Smooth muscle cell (in vitro differentiated cells): ENCODE data around the gene ADAM12. TPM values are rescaled to one million over a fixed set of nuclear protein-coding genes. Genes with fewer than 3 reads are reported as not detected.
A peak's percentile ranks its signal among the peaks of the same experiment; 100 is the strongest.

Experiments used
- DNase-seq: peaks from one replicate; lab custom pipeline; 2025; ENCODE audit not compliant: unreplicated experiment; lab: John Stamatoyannopoulos, UW
- H2AFZ ChIP-seq: fragments of 200-600 bp; sonication (generic); 2 replicates; pipeline ENCODE4 v1.6.0; 2016; ENCODE audit warnings: antibody characterized with exemption, low read depth, mild to moderate bottlenecking
- H3F3A ChIP-seq: fragments of 200-600 bp; sonication (generic); 2 replicates; pipeline ENCODE4 v1.6.0; 2017; ENCODE audit warnings: antibody characterized with exemption, low read depth
- H3K27ac ChIP-seq: fragments of 200-600 bp; sonication (generic); 2 replicates; pipeline ENCODE4 v1.5.1; 2016; ENCODE audit warnings: low read depth, mild to moderate bottlenecking
- H3K27me3 ChIP-seq: fragments of 200-600 bp; sonication (generic); 2 replicates; pipeline ENCODE4 v1.6.1; 2016; ENCODE audit warnings: low read depth, mild to moderate bottlenecking
- H3K36me3 ChIP-seq: fragments of 200-600 bp; sonication (generic); 2 replicates; pipeline ENCODE4 v1.5.1; 2016; ENCODE audit warnings: low read depth
- H3K4me1 ChIP-seq: fragments of 200-600 bp; sonication (generic); 2 replicates; pipeline ENCODE4 v1.5.1; 2016; ENCODE audit warnings: low read depth
- H3K4me2 ChIP-seq: fragments of 200-600 bp; sonication (generic); 2 replicates; pipeline ENCODE4 v1.6.0; 2016; ENCODE audit warnings: mild to moderate bottlenecking
- H3K4me3 ChIP-seq: fragments of 200-600 bp; sonication (generic); 2 replicates; pipeline ENCODE4 v1.5.1; 2016; ENCODE audit warnings: mild to moderate bottlenecking
- H3K79me2 ChIP-seq: fragments of 200-600 bp; sonication (generic); 2 replicates; pipeline ENCODE4 v1.6.0; 2016; ENCODE audit warnings: low read depth, mild to moderate bottlenecking
- H3K9ac ChIP-seq: fragments of 200-600 bp; sonication (generic); 2 replicates; pipeline ENCODE4 v1.6.0; 2016; ENCODE audit warnings: low read depth
- H3K9me3 ChIP-seq: fragments of 200-600 bp; sonication (generic); replicated peaks from 2 replicates; pipeline ENCODE4 v1.5.1; 2016; ENCODE audit warnings: low read depth
- H4K20me1 ChIP-seq: fragments of 200-600 bp; sonication (generic); 2 replicates; pipeline ENCODE4 v1.6.0; 2016; ENCODE audit warnings: low read depth
- CTCF ChIP-seq: fragments of 200-600 bp; sonication (generic); IDR thresholded peaks from 2 replicates; pipeline ENCODE4 v1.5.1; 2017; ENCODE audit warnings: borderline replicate concordance, mild to moderate bottlenecking, antibody characterized with exemption; ENCODE audit not compliant: insufficient read depth, poor library complexity, severe bottlenecking
- WGBS: methylation state at CpG from one replicate; pipeline ENCODE4 v1.1.7; 2016; ENCODE audit warnings: low lambda C conversion rate; 5-methylcytosine and 5-hydroxymethylcytosine counted together
- polyA plus RNA-seq: library from polyadenylated mRNA; unstranded; fragments of >200 nt; fragmentation: Nextera tagmentation; extraction: Ambion mirVana; gene quantifications from 2 replicates; pipeline ENCODE4 v1.2.1, GENCODE V29; 2016
- total RNA-seq: library from RNA; depleted of rRNA; stranded (reverse); fragments of >200 nt; gene quantifications from 2 replicates; pipeline ENCODE4 v1.2.3, GENCODE V29; 2014

Gene ADAM12
- total and polyA plus RNA-seq, 2 experiments from 2014 or later = 40.0 to 54.3 TPM

GRCh38 chr10:126423732-126424491 is 35.6 kb upstream of the ADAM12 start:
- no peak overlapping the region for H2AFZ ChIP-seq
- H3K4me3 ChIP-seq = no peak overlapping the region
- no peak overlapping the region for H3K27ac ChIP-seq
- no peaks in the 10 kb centered on the region for H3F3A ChIP-seq
- no peaks in the 10 kb centered on the region for H3K36me3 ChIP-seq
- no peaks in the 10 kb centered on the region for H3K27me3 ChIP-seq
- DNase-seq = no peak
- H3K4me1 ChIP-seq = peaks cover 3% of the 10 kb centered on the region
- peaks cover 3% of the 10 kb centered on the region for H3K9me3 ChIP-seq
- no peak overlapping the region for H3K9ac ChIP-seq
- 91% methylated on average over 6 of the region's 6 CpGs for WGBS
- H3K4me2 ChIP-seq = no peak overlapping the region
- H4K20me1 ChIP-seq = no peaks in the 10 kb centered on the region
- no peak for TF ChIP-seq CTCF
- H3K79me2 ChIP-seq = no peaks in the 10 kb centered on the region

- H4K20me1 ChIP-seq = no peaks in the 10 kb centered on the region
- no peak for DNase-seq
- H3K4me3 ChIP-seq = no peak overlapping the region
- no peaks in the 10 kb centered on the region for H3K27me3 ChIP-seq
- H2AFZ ChIP-seq = no peak overlapping the region
- WGBS = 88% methylated on average over 1 of the region's 1 CpG
- no peaks in the 10 kb centered on the region for H3K36me3 ChIP-seq
- no peak for TF ChIP-seq CTCF
- H3K4me2 ChIP-seq = peak overlapping the region; percentile 40
- no peaks in the 10 kb centered on the region for H3F3A ChIP-seq
- peaks cover 3% of the 10 kb centered on the region for H3K4me1 ChIP-seq
- H3K27ac ChIP-seq = peak overlapping the region; percentile 91
- H3K79me2 ChIP-seq = no peaks in the 10 kb centered on the region
- peak overlapping the region; percentile 52 for H3K9ac ChIP-seq
- H3K9me3 ChIP-seq = peaks cover 3% of the 10 kb centered on the region
Measured at GRCh38 chr10:126422567-126422966, 34.3 kb upstream of the ADAM12 start.

GRCh38 chr10:126421756-126422256 is 33.5 kb upstream of the ADAM12 start:
- peak overlapping the region; percentile 56 for H3K4me2 ChIP-seq
- H3K27ac ChIP-seq = peak overlapping the region; percentile 91
- DNase-seq = no peak

More at GRCh38 chr10:126421756-126422256, 33.5 kb upstream of the ADAM12 start:
- H3K9me3 ChIP-seq = peaks cover 3% of the 10 kb centered on the region
- H3K27me3 ChIP-seq = no peaks in the 10 kb centered on the region
- no peak for TF ChIP-seq CTCF
- no peaks in the 10 kb centered on the region for H4K20me1 ChIP-seq
- H3K4me1 ChIP-seq = peaks cover 3% of the 10 kb centered on the region
- 41% methylated on average over 10 of the region's 10 CpGs for WGBS
- H3F3A ChIP-seq = no peaks in the 10 kb centered on the region
- no peaks in the 10 kb centered on the region for H3K36me3 ChIP-seq
- H2AFZ ChIP-seq = no peak overlapping the region
- H3K4me3 ChIP-seq = no peak overlapping the region
- H3K79me2 ChIP-seq = no peaks in the 10 kb centered on the region
- peak overlapping the region; percentile 88 for H3K9ac ChIP-seq
